ENCODE results near the gene PGM3.

Gene PGM3

GRCh38 chr6:83183082-83183828 is 9.8 kb downstream of the PGM3 start:
- DNase-seq (ENCODE audit: low read depth), result peak; percentile 97
- H3K4me3 ChIP-seq (replicated peaks; ENCODE audit: low read depth, low read length), result peak overlapping the region; percentile 3
- no peak for TF ChIP-seq CTCF (IDR thresholded peaks at IDR 0.05; ENCODE audit: low read length, missing control alignments)

GRCh38 chr6:83182114-83182513 is 11.0 kb downstream of the PGM3 start:
- DNase-seq (ENCODE audit: low read depth), result no peak
- TF ChIP-seq CTCF (IDR thresholded peaks at IDR 0.05; ENCODE audit: low read length, missing control alignments), result no peak
- H3K4me3 ChIP-seq (replicated peaks; ENCODE audit: low read depth, low read length), result no peak overlapping the region

GRCh38 chr6:83180426-83180950 is 12.6 kb downstream of the PGM3 start:
- no peak for DNase-seq (ENCODE audit: low read depth)
- no peak for TF ChIP-seq CTCF (IDR thresholded peaks at IDR 0.05; ENCODE audit: low read length, missing control alignments)
- no peak overlapping the region for H3K4me3 ChIP-seq (replicated peaks; ENCODE audit: low read depth, low read length)

DNA sequence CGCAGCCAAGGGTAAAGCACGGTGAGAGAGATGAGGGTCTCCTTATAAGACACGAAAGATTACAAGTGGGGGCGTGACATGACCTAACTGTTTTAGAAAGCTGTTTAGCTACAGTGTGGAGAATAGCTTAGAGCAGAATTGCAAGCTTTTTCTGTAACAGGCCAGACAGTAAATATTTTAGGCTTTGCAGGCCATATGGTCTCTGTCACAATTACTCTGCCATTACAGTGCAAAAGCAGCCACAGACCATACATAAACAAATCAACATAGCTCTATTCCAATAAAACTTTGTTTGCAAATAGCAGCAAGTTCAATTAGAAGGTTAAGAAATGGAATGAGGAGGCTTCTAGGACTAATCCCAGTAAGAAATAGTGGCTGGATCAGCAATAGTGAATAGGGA is 16.8 kb downstream of the PGM3 start:
- H3K4me3 ChIP-seq (replicated peaks; ENCODE audit: low read depth, low read length), result no peak overlapping the region
- DNase-seq (ENCODE audit: low read depth), result no peak
- no peak for TF ChIP-seq CTCF (IDR thresholded peaks at IDR 0.05; ENCODE audit: low read length, missing control alignments)

- H3K4me3 ChIP-seq (replicated peaks; ENCODE audit: low read depth, low read length), result no peak overlapping the region
- TF ChIP-seq CTCF (IDR thresholded peaks at IDR 0.05; ENCODE audit: low read length, missing control alignments), result no peak
- DNase-seq (ENCODE audit: low read depth), result no peak
Observed at GRCh38 chr6:83169511-83169910, 23.6 kb downstream of the PGM3 start.

- no peak for TF ChIP-seq CTCF (IDR thresholded peaks at IDR 0.05; ENCODE audit: low read length, missing control alignments)
- no peak overlapping the region for H3K4me3 ChIP-seq (replicated peaks; ENCODE audit: low read depth, low read length)
- DNase-seq (ENCODE audit: low read depth), result no peak
Observed at GRCh38 chr6:83169106-83169505, 24.0 kb downstream of the PGM3 start.

- DNase-seq (ENCODE audit: low read depth), result no peak
- no peak for TF ChIP-seq CTCF (IDR thresholded peaks at IDR 0.05; ENCODE audit: low read length, missing control alignments)
- no peak overlapping the region for H3K4me3 ChIP-seq (replicated peaks; ENCODE audit: low read depth, low read length)
Observed at GRCh38 chr6:83168556-83168955, 24.5 kb downstream of the PGM3 start.

All from fibroblast of pulmonary artery (primary cell).